ENCODE data around the gene OR56A4.

OR56A4 gene, protein sequence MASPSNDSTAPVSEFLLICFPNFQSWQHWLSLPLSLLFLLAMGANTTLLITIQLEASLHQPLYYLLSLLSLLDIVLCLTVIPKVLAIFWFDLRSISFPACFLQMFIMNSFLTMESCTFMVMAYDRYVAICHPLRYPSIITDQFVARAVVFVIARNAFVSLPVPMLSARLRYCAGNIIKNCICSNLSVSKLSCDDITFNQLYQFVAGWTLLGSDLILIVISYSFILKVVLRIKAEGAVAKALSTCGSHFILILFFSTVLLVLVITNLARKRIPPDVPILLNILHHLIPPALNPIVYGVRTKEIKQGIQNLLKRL

DNA sequence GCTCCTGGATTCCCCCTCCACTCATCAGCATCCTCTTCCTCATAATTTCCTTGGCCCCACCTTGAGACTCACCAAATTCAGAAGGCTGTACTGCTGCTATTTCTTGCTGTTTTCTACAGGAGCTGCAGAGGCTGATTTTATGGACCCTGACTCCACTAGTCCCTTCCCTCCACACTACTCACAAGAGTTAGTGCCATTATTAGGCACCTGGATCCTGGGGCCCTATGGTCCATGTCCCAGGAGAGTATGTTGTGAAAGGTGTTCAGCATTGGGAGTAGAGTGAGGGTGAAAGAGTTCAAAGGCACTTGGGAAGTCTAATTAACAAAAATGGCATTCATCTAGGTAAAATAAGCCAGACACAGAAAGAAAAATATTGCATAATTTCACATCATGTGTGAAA lies at the start of gene OR56A4:
OR56A4 (minus strand) TSS at position 101 of the 400 bp plus-strand sequence. CDS start 3,954 bp downstream, outside the sequence.
- DNase-seq (ENCODE audit: low spot score): no peak

DNA sequence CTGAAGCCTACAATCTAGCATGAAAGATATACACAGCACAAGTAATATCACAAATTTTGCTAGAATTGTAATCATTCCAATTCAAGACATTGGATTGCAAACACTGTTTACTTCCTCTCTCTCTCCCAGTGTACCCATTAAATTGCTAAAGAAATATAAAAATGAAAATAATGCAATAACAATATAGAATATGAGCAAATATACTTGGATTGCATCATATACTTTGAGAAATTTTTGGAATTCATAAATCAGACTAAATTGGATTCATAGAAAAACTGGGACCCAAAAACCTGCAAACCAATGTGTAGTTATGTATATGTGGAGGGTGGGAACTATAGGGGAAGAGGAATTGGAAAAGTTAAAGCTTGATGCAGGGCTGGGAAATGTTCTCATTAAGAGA lies 48.8 kb upstream of the OR56A4 start:
- DNase-seq (ENCODE audit: low spot score): no peak

DNA sequence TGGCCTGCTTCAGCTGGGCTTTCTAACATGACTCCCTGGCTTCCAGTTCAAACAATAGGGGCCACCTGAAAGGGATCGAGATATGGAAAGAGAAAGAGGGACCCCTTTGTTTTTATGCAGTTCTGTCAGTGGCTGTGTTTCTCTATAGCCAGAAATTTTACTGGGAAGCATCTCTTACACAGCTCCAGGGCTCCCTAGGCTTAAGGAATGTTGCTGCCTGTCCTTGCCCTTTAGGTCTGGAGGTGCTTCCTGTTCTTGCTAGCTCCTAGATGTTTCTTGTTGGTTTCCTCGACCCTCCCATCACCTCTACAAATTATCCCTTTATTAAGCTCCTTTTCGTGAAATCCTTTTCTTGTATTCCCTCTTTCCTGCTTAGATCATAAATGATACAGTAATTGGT lies 45.6 kb upstream of the OR56A4 start:
- no peak for DNase-seq (ENCODE audit: low spot score)

DNA sequence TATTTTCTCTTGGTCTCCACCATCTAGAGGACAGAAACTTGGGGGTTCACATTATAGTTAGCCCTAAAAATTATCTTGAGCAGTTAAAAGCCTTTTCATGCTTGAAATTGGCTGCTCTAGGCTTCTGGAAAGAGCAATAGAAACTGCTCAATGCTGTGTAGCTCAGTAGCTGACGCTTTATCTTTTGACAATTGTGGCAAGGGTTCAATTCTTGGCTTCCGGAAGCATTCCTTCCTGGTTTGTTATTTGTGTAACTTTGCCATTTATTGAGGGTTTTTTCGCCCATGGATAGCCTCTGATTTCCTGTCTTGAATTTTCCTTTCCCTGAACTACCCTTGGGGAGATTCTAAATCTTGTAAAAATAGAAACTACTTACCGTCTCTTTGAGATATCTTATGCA lies 34.1 kb upstream of the OR56A4 start:
- no peak for DNase-seq (ENCODE audit: low spot score)

DNA sequence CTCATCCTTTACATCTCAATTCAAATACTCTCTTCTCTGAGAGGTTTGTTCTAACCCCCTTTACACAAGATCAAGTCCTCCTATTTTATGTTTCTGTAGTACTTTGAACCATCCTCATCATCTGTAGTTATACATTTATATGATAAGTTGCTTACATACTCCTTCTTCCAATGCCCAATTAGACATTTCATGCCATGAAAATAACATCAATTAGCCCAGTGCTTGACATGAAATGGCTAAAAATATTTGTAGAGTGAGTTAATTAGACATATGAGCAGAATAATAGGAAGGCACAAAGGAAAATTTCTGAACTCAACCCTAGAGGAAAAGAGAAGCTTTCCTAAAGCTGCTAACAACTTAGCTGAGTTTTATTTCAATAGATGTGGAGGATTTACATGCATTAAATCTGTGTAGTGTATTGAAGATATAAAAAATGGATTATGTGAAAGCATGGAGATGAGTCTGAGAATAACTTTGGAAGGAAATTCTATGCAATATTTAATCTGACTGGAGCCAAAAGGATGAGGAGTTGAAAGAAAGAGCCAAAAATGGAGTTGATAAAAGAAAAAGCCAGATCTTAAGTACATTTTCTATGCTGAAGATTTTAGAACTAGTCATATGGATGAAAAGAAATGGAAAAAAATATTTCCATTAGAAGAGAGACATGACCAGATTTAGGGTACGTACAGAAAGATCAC lies 24.1 kb upstream of the OR56A4 start, which contains the start of gene OR56A1:
OR56A1 (minus strand) TSS at position 51 of the 698 bp plus-strand sequence. CDS start 3,066 bp downstream, outside the sequence.
- no peak for DNase-seq (ENCODE audit: low spot score)

DNA sequence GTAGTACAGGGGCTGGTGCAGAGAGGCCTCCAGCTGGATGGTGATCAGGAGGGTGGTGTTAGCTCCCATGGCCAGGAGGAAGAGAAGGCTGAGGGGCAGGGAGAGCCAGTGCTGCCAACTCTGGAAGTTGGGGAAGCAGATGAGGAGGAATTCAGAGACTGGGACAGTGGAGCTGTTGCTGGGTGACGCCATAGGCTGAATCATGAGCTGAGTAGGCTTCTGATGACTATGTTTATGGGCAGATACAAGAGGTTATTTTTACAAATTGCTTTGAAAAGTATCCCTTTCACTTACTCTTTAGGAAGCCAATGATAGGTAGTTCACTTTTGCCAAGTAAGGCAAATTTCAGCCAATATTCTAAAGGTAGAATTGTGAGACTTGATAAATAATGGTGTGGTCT lies 20.8 kb upstream of the OR56A4 start:
- DNase-seq (ENCODE audit: low spot score): no peak

DNA sequence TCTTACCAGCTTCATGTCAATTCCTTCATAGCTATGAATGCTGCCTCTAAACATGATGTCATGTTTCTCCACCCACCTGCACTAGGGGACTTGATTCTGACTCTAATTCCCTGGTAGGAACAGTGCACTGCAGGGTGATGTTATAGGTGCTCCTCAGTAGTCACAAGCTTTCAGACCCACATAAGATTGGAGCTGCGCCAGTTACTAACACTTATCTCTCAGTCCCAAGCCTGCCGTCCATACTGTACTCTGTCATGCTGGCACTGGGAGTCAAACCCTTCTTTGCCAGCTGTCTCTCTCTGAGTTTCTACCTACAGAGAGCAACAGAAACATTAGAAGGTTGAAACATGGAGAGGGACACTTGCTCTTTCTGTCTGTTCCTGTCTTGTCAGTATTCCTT lies 18.3 kb upstream of the OR56A4 start:
- DNase-seq (ENCODE audit: low spot score): no peak

DNA sequence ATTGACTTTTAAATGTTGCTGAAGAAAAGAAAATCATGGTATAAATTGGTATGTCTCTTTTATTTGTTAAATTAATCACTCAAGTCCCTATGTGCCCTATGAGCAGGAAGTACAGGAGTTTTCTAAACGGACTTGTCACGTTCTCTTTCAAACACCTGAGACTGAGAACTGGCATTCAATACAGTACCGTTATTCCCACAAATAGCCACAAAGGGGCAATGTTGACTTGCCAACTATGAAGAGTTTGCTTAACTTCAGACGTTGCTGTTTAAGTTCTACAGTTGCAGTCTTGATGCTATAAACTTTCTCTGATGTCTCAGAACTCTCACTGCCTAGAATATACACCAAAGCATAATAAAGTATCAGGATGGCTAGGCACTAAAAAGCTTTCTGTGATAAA lies 16.2 kb upstream of the OR56A4 start:
- DNase-seq (ENCODE audit: low spot score): peak; percentile 12

DNA sequence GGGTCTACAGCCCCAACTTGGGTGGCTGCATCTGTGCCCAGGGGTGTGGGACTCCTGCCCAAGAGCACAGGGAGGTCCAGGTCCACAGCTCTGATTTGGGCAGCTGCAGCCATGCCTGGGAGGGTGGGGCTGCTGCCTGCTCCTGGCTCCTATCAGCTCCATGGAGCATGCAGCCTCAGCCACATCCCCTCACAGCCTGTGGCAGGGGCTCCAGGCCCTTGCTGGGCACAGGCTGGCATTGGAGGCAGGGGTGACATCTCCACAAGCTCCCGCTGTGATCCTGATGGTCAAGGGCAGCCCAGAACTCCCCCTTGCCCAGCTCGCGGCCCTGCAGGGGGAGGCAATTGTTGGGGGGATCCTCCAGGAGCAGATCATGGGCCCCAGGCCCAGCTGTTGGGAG lies 6.3 kb upstream of the OR56A4 start:
- no peak for DNase-seq (ENCODE audit: low spot score)

DNA sequence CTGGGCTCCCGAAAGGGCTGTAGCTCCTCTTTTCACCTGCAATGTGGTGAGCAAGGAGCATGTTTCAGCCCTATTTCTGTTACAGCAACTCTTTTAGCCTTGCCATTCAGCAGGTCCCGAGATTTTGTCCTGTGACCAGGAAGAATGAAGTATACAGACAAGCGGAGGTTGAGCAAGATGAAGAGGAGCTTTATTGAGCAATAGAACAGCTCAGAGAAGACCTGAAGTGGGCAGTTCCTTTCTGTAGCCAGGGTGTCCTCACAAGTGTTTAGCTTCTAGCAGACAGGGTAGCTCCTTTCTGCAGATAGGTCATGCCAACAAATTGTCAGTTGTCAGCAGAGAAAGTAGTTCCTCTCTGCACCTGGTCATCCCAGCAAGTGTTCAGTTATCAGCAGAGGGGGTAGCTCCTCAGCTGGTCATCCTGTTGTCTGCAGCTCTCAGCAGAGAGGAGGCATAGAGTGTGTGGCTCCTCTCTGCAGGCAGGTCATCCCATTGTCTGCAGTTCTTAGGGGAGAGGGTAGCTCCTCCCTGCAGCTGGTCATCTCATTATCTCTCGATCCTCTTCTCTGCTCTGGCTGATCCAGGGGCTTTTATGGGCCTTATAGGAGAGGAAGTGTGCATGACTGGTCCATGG lies 5.4 kb upstream of the OR56A4 start:
- no peak for DNase-seq (ENCODE audit: low spot score)

DNA sequence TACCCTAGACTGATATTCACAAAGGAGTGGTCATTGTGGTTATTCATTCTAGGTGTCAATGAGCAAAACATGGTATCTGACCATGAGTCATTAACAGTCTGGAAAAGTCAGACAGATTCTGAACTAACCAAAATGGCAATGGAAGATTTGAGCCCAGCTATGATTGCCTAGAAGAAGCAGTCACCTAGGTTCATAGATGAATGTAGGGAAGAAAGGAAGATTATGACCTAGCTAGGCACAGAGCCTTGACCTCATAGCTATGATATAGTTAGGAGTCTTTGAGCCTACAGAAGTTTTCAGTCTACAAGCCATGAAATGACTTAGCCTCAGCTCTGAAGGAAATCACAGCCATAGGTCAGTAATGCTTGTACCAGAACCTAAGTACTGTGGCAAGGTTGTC lies 351 bp downstream of the OR56A4 start:
- no peak for DNase-seq (ENCODE audit: low spot score)

DNA sequence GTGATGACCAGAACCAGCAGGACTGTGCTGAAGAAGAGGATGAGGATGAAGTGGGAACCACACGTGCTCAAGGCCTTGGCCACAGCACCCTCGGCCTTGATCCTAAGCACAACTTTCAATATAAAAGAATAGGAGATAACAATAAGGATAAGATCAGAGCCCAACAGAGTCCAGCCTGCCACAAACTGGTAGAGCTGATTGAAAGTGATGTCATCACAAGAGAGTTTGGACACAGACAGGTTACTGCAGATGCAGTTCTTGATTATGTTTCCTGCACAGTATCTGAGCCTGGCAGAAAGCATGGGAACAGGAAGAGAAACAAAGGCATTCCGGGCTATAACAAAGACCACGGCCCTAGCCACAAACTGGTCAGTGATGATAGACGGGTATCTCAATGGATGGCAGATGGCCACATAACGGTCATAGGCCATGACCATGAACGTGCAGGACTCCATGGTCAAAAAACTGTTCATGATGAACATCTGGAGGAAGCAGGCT lies 4.5 kb downstream of the OR56A4 start:
- DNase-seq (ENCODE audit: low spot score): no peak

DNA sequence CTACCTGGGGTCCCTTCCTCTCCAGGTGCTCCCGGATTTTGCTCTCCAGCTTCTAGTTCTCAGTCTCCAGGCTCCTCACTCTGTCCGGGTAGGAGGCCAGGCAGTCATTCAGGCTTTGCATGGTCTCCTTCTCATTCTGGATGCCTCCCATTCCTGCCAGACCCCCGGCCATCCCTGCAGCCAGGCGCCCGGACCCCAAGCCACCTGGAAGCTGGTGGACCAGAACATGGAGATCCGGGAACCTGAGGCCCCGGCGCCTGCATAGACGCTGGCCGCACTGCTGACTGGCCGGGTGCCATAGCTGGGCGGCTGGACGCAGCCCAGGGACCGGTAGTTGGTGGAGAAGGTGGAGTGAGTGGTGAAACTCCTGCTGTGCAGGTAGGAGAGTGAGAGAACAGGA lies 12.0 kb downstream of the OR56A4 start:
- DNase-seq (ENCODE audit: low spot score): no peak

DNA sequence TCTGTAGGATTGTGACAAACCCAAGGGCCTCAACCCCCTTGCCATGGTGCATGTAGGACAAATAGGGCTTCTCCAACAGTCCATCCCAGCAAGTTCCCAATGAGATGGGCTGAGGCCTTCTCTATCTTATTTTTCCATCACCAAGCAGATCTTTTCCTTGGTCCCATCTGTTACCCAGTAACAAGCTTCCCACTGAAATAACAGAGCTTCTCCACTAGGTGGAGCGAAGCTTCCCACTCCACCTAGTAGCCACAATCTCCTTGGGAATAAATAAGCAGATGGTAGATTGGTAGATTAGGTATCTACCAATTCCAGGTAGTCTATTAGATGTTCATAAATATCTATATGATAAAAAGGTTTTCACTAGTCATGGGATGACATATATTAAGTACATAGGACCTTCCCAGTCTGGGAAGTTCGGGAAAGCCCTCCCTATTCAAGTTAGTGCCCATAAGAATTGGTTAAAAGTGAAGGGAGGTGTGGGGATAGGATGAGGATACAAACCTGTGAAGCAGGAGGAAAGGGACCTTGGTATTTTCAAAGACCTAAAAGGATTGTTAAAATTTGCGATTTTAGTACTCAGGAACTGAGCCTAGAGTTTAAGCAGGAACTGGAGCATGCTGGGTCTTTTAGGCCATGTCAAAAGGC lies 14.0 kb downstream of the OR56A4 start:
- DNase-seq (ENCODE audit: low spot score): peak; percentile 55

DNA sequence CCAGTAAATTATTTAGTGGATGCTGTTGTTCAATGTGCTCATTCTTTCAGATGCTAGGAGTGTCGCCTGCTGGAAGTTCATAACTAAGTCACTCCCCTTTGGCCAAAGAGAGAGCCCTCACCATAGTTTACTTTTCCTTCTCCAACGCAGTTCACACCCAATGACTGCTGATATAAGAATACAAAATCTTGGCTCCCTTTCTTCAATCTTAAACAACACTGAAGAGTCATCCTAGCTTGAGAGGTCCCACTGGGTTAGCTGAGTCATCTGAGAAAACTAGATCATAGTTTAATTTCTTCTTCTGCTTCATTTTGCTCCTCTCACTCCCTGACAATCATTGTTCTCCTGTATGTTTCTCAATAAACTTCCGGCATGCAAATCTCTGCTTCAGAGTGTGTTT lies 14.6 kb downstream of the OR56A4 start:
- no peak for DNase-seq (ENCODE audit: low spot score)

DNA sequence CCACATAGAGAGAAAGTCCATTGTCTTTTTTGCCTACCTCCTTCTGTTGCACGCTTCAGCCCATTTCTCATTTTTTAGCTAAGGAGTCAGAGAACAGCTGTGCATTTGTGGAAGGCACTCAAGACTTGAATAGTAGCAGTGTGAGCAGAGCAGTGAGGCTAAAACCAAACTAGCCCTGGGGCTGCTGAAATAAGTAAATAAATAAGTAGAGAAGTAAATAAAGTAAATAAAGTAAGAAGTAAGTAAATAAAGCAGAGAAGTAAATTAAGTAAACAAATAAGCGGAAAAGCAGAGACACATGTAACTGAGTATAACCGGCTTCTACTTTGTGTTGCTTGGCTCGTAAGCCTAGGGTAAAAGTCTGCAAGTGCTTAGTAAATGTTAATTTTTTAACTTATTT lies 17.5 kb downstream of the OR56A4 start:
- no peak for DNase-seq (ENCODE audit: low spot score)

DNA sequence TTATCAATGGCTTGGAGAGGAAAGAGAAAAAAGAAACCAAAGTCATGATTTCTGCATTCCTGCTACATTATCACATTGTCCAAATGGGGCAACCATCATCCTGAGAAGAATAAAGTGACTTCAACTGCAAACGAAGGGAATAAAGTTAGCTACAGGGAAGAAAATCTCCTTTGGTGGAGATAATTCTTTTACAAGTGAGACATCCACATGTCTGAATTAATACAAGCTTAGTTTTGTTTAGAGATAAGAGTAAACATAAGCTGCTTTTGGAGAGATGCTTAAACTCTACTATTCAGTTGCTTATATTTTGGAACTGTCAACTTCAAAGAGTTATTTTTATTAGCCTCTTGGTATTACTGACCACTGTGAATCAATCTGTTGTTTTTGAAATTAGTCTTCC lies 19.9 kb downstream of the OR56A4 start, which contains the start of gene OR52L1:
OR52L1 (minus strand) TSS at position 101 of the 400 bp plus-strand sequence; CDS start at position 46, 55 bp downstream.
- DNase-seq (ENCODE audit: low spot score): no peak

DNA sequence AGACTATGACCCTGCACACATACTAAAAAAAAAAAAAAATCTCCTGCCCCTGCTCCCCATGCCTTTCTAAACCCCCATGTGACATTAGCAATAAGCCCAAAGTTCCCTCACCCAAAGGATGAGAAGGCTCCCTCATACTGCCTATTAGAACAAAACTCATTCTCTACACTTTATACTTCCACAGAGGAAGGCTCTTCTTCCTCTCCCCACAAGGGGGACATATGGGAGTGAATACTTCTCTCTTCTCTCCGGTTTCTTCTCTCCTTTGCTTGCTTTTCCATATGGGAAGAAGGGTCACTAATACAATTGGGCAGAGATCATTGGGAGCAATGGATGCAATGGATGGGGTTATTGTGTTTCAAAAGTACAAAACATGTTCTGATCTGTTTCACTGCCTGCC lies 23.3 kb downstream of the OR56A4 start:
- no peak for DNase-seq (ENCODE audit: low spot score)

DNA sequence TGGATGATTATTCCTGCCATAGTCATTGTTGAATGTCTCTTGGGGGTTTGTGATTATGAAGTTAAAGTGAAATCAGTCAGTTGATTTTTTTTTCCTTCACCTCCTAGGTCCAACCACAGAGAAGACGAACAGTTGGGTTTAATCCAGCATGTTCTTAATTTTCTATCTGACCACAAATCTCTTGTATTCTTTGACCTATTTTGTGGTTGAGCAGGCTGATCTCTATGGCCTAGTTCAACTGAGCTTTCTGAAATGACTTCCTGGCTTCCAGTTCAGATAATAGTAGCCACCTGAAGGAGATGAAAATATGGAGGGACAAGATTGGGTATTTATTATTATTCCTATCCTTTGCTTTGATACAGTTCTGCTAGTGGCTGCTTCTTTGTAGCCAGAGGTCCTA lies 33.2 kb downstream of the OR56A4 start:
- no peak for DNase-seq (ENCODE audit: low spot score)

DNA sequence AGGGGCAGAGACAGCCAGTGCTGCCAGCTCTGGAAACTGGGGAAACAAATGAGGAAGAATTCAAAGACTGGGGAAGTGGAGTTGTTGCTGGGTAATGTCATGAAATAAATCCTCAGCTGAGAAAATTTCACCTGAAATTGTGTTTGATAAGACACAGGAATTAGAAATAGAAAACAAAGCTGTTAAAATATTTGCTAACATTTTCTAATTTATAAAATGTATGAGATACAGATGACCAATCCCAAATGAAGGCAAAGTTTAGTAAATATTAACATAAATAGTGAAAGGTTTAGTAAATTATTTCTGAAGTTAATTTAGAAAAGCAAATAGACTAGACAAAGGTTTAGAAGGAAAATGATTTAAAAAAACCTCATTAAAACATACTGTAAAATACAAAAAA lies 38.4 kb downstream of the OR56A4 start, which contains the start of gene OR56A5:
OR56A5 (minus strand) TSS at position 101 of the 400 bp plus-strand sequence; CDS start at position 101, 0 bp downstream.
- no peak for DNase-seq (ENCODE audit: low spot score)

DNA sequence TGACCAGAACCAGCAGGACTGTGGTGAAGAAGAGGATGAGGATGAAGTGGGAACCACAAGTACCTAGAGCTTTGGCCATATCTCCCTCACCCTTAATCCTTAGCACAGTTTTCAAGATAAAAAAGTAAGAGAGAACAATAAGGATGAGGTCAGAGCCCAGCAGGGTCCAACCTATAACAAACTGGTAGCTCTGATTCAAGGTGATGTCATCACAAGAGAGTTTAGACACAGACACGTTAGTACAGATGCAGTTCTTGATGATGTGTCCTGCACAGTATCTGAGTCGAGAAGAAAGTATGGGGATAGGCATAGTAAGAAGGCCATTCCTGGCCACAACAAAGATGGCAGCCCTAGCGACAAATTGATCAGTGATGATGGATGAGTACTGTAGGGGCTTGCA lies 39.0 kb downstream of the OR56A4 start:
- no peak for DNase-seq (ENCODE audit: low spot score)

DNA sequence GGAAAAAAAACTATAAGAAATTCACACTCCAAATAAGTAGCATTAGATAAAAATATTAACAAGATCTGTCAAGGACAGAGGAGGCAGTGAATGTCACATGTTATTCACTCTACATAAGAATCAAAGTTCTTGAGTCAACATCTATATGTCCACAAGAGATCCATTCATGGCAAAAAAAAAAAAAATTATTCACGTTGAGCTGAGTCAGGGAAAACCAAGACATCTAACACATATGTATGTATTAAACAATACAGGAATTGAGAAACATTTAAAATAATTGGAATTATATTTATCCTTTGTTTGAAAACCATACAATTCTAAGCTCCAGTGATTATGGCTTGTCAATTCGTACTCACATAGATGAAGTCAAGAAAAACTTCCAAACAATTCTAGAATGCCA lies 39.8 kb downstream of the OR56A4 start:
- no peak for DNase-seq (ENCODE audit: low spot score)
